LNCaP clone FGC (cell line): ENCODE data around the gene CCDC90B.
"Not testable (repeated sequence)": the region's sequence is repeated elsewhere in the genome, so short reads cannot be mapped to it uniquely, and the experiment has no call there.

Source experiments
- DNase-seq: peaks from one replicate; pipeline ENCODE4 v3.0.0-alpha.2; 2011; ENCODE audit warnings: low read depth
- H3K4me3 ChIP-seq: 2 replicates; pipeline ENCODE4 v1.5.1; 2011; ENCODE audit warnings: mild to moderate bottlenecking, low read depth, low read length, control low read depth
- TF ChIP-seq, protein P1 (sequence below): IDR thresholded peaks from 2 replicates; pipeline ENCODE4 v1.5.1; 2012; ENCODE audit warnings: mild to moderate bottlenecking; ENCODE audit not compliant: control insufficient read depth, insufficient read depth; ENCODE audit errors: extremely low read depth

Gene CCDC90B

DNA sequence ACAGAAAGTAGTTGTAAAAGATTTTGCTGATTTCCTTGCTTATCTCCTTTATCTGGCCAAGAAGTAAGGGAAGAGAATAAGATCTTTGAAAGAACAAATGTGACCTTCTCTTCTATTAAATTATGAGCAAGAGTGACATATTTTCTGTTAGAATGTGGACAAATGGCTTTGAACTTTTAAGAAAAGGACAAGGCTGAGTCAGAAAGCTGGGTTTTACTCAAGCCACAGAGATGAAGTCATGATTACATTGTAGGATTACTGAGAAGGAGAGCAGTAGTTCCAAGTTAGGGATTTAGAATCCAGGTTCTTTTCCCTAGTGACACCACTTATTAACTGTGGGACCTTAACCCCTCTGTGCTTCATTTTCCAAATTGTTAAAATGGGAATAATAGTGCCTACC is 13.5 kb downstream of the CCDC90B start:
- TF ChIP-seq, protein P1, sequence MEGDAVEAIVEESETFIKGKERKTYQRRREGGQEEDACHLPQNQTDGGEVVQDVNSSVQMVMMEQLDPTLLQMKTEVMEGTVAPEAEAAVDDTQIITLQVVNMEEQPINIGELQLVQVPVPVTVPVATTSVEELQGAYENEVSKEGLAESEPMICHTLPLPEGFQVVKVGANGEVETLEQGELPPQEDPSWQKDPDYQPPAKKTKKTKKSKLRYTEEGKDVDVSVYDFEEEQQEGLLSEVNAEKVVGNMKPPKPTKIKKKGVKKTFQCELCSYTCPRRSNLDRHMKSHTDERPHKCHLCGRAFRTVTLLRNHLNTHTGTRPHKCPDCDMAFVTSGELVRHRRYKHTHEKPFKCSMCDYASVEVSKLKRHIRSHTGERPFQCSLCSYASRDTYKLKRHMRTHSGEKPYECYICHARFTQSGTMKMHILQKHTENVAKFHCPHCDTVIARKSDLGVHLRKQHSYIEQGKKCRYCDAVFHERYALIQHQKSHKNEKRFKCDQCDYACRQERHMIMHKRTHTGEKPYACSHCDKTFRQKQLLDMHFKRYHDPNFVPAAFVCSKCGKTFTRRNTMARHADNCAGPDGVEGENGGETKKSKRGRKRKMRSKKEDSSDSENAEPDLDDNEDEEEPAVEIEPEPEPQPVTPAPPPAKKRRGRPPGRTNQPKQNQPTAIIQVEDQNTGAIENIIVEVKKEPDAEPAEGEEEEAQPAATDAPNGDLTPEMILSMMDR, result no peak
- DNase-seq, result no peak
- H3K4me3 ChIP-seq, result no peak overlapping the region

DNA sequence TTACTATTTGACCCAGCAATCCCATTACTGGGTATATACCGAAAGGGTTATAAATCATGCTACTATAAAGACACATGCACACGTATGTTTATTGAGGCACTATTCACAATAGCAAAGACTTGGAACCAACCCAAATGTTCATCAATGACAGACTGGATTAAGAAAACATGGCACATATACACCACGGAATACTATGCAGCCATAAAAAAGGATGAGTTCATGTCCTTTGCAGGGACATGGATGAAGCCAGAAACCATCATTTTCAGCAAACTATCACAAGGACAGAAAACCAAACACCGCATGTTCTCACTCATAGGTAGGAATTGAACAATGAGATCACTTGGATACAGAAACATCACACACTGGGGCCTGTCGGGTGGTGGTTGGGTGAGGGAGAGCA is 14.4 kb downstream of the CCDC90B start:
- not testable (repeated sequence) for H3K4me3 ChIP-seq, DNase-seq

DNA sequence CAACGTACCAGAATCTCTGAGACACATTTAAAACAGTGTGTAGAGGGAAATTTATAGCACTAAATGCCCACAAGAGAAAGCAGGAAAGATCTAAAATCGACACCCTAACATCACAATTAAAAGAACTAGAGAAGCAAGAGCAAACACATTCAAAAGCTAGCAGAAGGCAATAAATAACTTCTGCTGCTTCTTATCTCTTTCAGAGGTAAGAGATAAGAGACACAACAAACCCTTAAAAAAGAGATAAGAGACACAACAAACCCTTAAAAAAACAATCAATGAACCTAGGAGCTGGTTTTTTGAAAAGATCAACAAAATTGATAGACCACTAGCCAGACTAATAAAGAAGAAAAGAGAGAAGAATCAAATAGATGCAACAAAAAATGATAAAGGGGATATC is 17.1 kb downstream of the CCDC90B start:
- not testable (repeated sequence) for DNase-seq, H3K4me3 ChIP-seq

DNA sequence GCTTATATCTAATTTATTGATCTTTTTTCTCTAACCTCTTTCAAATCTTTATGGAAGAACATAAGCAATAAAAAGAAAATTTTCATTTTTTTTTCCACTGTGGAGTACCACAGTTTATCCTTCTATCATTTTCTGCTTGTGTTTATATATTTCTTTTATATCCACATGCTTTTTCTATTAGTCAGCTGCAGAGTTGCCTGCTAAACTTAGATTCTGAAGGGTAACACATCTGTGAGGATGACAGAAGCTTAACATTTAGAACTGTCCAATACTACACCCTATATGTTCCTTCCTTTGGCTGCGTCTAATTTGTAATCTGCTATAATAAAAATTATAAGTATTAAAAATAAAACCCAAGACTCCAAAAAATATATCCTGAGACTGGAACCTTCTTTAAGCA is 20.8 kb downstream of the CCDC90B start:
- DNase-seq, result no peak
- no peak overlapping the region for H3K4me3 ChIP-seq
- TF ChIP-seq, protein P1, result no peak

DNA sequence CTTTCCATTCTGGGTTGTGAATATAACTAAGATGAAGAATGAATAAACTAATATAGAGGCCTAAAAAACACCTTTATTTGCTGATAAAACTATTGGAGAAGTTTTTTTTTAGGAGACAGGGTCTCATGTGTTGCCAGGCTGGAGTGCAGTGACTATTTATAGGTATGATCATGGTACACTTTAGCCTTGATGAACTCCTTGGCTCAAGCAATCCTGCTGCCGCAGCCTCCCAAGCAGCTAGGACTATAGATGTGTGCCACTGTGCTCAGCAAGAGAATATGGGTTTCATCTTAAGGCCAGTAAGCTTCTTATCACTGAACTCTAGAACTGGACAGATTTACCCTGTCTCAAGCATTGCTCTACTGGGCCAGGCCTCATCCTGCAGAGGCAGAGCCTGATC is 26.6 kb downstream of the CCDC90B start:
- TF ChIP-seq, protein P1, result no peak
- no peak for DNase-seq
- no peak overlapping the region for H3K4me3 ChIP-seq

GRCh38 chr11:83257761-83258168 is 28.4 kb downstream of the CCDC90B start:
- H3K4me3 ChIP-seq, result no peak overlapping the region
- TF ChIP-seq, protein P1, result no peak
- no peak for DNase-seq

DNA sequence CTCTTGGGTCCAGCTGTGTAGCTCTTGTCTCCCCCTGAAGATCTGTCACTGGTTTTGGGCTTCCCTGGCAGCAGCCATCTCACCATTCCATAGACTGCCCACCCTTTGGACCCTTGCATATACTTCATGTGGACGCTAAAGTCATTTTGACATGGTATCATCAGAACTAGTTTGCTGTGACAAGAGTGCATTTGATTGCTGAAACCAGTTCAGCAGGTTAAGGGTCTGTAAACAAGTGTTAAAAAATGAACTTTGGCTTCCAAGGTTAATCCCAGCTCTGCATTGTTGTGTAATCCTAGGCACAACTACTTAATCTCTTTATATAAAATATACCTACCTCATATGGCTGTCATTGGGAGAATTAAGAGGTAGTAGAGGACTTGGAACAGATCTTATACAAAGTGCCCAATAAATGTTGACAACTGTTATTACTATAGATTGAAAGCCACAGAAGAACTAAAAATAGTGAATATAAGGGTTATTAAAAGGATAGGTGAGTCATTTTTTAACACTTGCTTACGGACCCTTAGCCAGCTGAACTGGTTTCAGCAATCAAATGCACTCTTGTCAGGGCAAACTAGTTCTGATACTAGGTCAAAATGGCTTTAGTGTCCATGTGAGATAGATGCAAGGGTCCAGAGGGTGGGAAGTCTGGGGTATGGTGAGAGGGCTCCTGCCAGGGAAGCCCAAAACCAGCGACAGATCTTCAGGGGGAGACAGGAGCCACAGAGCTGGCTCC is 29.4 kb downstream of the CCDC90B start:
- H3K4me3 ChIP-seq, result no peak overlapping the region
- TF ChIP-seq, protein P1, result no peak
- peak; percentile 58 for DNase-seq

- no peak overlapping the region for H3K4me3 ChIP-seq
- TF ChIP-seq, protein P1, result no peak
- no peak for DNase-seq
These were observed 30.8 kb downstream of the CCDC90B start for GRCh38 chr11:83255366-83255765.
